ENCODE measurements around the gene COL25A1. TPM values are rescaled to one million over a fixed set of nuclear protein-coding genes. Genes with fewer than 3 reads are reported as not detected.

The COL25A1 gene
- total and polyA plus RNA-seq, 2 donors (not counting 3 experiments of a cell fraction or from before 2014, with no cell fraction given) = 0.21 to 3.5 TPM

- FAIRE-seq (no peak), DNase-seq (ENCODE audit: low read depth, low spot score) (no peak)
- no TSS peak for BruUV-seq (replicated peaks)
- H3K4me1 ChIP-seq (ENCODE audit: control insufficient read depth, extremely low read depth, insufficient read depth, low read length) = no peaks in the 10 kb centered on the region
- H3K79me2 ChIP-seq (ENCODE audit: control insufficient read depth, insufficient read depth, low read length) = no peaks in the 10 kb centered on the region
- no peak overlapping the region for H3K4me2 ChIP-seq (ENCODE audit: insufficient read depth, low read length)
- H4K20me1 ChIP-seq (replicated peaks; ENCODE audit: control insufficient read depth, extremely low read depth, insufficient read depth, low read length) = no peaks in the 10 kb centered on the region
- ChIA-PET CTCF (no interaction called here), POLR2A (no interaction called here)
- H2AFZ ChIP-seq (ENCODE audit: low read depth, low read length) = no peak overlapping the region
- no peaks in the 10 kb centered on the region for H3K9me1 ChIP-seq (replicated peaks; ENCODE audit: control insufficient read depth, extremely low read depth, insufficient read depth, low read length)
- no peak overlapping the region for H3K9ac ChIP-seq (replicated peaks; ENCODE audit: extremely low read depth, insufficient read depth, low read length)
- TF ChIP-seq JUN (IDR thresholded peaks at IDR 0.05; ENCODE audit: borderline replicate concordance, insufficient read depth, insufficient read length, low read depth) = no peak
- H3K36me3 ChIP-seq (ENCODE audit: control insufficient read depth in 2 of 2, extremely low read depth in 1 of 2, insufficient read depth in 2 of 2, low read length in 2 of 2) = no peaks in the 10 kb centered on the region
- no peaks in the 10 kb centered on the region for H3K9me3 ChIP-seq (replicated peaks; ENCODE audit: control insufficient read depth, insufficient read depth, low read length)
- no peak overlapping the region for H3K4me3 ChIP-seq (replicated peaks in 1 of 3; ENCODE audit: insufficient read depth in 1 of 3, low read depth in 1 of 3, low read length in 3 of 3)
- no peaks in the 10 kb centered on the region for H3K27me3 ChIP-seq (ENCODE audit: control insufficient read depth in 2 of 2, insufficient read depth in 2 of 2, low read length in 2 of 2)
- no peak overlapping the region for H3K27ac ChIP-seq (ENCODE audit: insufficient read depth, low read depth, low read length)
- intact Hi-C loops (cut with micrococcal nuclease) = no loop called here
- dilution Hi-C loops (cut with MboI; ENCODE audit: extremely low pct_ligation_motif_present, low sequenced_read_pairs) = no loop called here
Observed at GRCh38 chr4:108787724-108788123, 514.7 kb downstream of the COL25A1 start.

GRCh38 chr4:108787106-108787505 lies 515.4 kb downstream of the COL25A1 start:
- no peaks in the 10 kb centered on the region for H3K9me3 ChIP-seq (replicated peaks; ENCODE audit: control insufficient read depth, insufficient read depth, low read length)
- no peak overlapping the region for H3K4me3 ChIP-seq (replicated peaks in 1 of 3; ENCODE audit: insufficient read depth in 1 of 3, low read depth in 1 of 3, low read length in 3 of 3)
- CTCF ChIA-PET = interaction anchor here (1.8 kb wide), 1 partner anchor 768 kb away, joined by 4 read pairs; no protein-coding TSS in a partner anchor
- no peak overlapping the region for H3K9ac ChIP-seq (replicated peaks; ENCODE audit: extremely low read depth, insufficient read depth, low read length)
- no peak for FAIRE-seq
- no peaks in the 10 kb centered on the region for H4K20me1 ChIP-seq (replicated peaks; ENCODE audit: control insufficient read depth, extremely low read depth, insufficient read depth, low read length)
- H2AFZ ChIP-seq (ENCODE audit: low read depth, low read length) = no peak overlapping the region
- no TSS peak for BruUV-seq (replicated peaks)
- intact Hi-C loops (cut with micrococcal nuclease) = no loop called here
- DNase-seq (ENCODE audit: low read depth, low spot score) = no peak
- dilution Hi-C loops (cut with MboI; ENCODE audit: extremely low pct_ligation_motif_present, low sequenced_read_pairs) = no loop called here
- H3K36me3 ChIP-seq (ENCODE audit: control insufficient read depth in 2 of 2, extremely low read depth in 1 of 2, insufficient read depth in 2 of 2, low read length in 2 of 2) = no peaks in the 10 kb centered on the region
- POLR2A ChIA-PET = no interaction called here
- no peaks in the 10 kb centered on the region for H3K4me1 ChIP-seq (ENCODE audit: control insufficient read depth, extremely low read depth, insufficient read depth, low read length)
- TF ChIP-seq FOS (IDR thresholded peaks at IDR 0.05; ENCODE audit: borderline replicate concordance, insufficient read depth, low read length) (no peak), EZH2 (IDR thresholded peaks at IDR 0.05; ENCODE audit: borderline replicate concordance, low read depth, low read length, severe bottlenecking) (no peak), JUN (IDR thresholded peaks at IDR 0.05; ENCODE audit: borderline replicate concordance, insufficient read depth, insufficient read length, low read depth) (no peak)
- H3K27ac ChIP-seq (ENCODE audit: insufficient read depth, low read depth, low read length) = no peak overlapping the region
- H3K79me2 ChIP-seq (ENCODE audit: control insufficient read depth, insufficient read depth, low read length) = no peaks in the 10 kb centered on the region
- no peaks in the 10 kb centered on the region for H3K9me1 ChIP-seq (replicated peaks; ENCODE audit: control insufficient read depth, extremely low read depth, insufficient read depth, low read length)
- H3K27me3 ChIP-seq (ENCODE audit: control insufficient read depth in 2 of 2, insufficient read depth in 2 of 2, low read length in 2 of 2) = no peaks in the 10 kb centered on the region
- no peak overlapping the region for H3K4me2 ChIP-seq (ENCODE audit: insufficient read depth, low read length)
